Measurements from ENCODE around the gene USP3. TPM values are rescaled to one million over a fixed set of nuclear protein-coding genes. Genes with fewer than 3 reads are reported as not detected.

Gene USP3
- polyA plus RNA-seq, 4 donors, result 24.7 to 36.1 (median 28.9) TPM

DNA sequence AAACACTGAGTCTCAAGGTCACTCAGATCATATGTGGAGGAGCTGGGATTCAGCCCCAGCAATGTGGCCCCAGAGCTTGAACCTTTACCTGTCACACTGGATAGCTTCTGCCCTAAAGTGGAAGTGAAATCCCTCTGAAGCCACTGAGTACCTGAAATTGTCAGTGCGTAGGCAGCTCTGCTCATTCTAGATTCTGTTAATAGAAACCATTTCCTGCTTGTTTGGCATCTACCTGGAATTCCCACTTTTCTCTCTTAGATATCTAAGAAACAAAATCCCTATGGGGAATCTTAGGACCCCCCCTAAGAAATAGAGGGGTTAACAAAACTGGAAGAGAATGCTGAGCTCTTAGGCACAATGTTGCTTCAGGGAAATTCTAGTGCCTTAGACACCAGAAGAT is 122.6 kb downstream of the USP3 start:
- no peak for FAIRE-seq
- Histone ChIP-seq H3K9me3 (ENCODE audit: control insufficient read depth in 2 of 2, insufficient read depth in 1 of 2, low read depth in 1 of 2, low read length in 1 of 2) (no peaks in the 10 kb centered on the region), H3K27me3 (ENCODE audit: control insufficient read depth in 3 of 3, insufficient read depth in 3 of 3, low read length in 3 of 3) (no peaks in the 10 kb centered on the region), H3K4me1 (ENCODE audit: control insufficient read depth in 3 of 3, insufficient read depth in 2 of 3, low read depth in 1 of 3, low read length in 2 of 3) (no peaks in the 10 kb centered on the region), H3K4me3 (ENCODE audit: low read depth in 1 of 3, low read length in 3 of 3) (no peak overlapping the region), H3K27ac (ENCODE audit: low read depth in 1 of 3, low read length in 2 of 3) (no peak overlapping the region), H3K36me3 (ENCODE audit: control insufficient read depth in 3 of 3, insufficient read depth in 2 of 3, low read depth in 1 of 3, low read length in 3 of 3) (peaks cover 26 to 57% (median 32%) of the 10 kb centered on the region in 3 donors)
- 90 to 100% (median 100%) methylated on average over 1 of the region's 1 CpG for WGBS, 3 donors
- DNase-seq, result no peak

- whole genome bisulfite sequencing, 3 donors, result 89 to 91% (median 90%) methylated on average over 13 of the region's 13 CpGs
- Histone ChIP-seq H3K36me3 (ENCODE audit: control insufficient read depth in 3 of 3, insufficient read depth in 2 of 3, low read depth in 1 of 3, low read length in 3 of 3) (peaks cover 19 to 57% (median 36%) of the 10 kb centered on the region in 3 donors), H3K4me3 (ENCODE audit: low read depth in 1 of 3, low read length in 3 of 3) (no peak overlapping the region), H3K27ac (ENCODE audit: low read depth in 1 of 3, low read length in 2 of 3) (no peak overlapping the region), H3K9me3 (ENCODE audit: control insufficient read depth in 2 of 2, insufficient read depth in 1 of 2, low read depth in 1 of 2, low read length in 1 of 2) (no peaks in the 10 kb centered on the region), H3K4me1 (ENCODE audit: control insufficient read depth in 3 of 3, insufficient read depth in 2 of 3, low read depth in 1 of 3, low read length in 2 of 3) (no peaks in the 10 kb centered on the region), H3K27me3 (ENCODE audit: control insufficient read depth in 3 of 3, insufficient read depth in 3 of 3, low read length in 3 of 3) (no peaks in the 10 kb centered on the region)
- DNase-seq (no peak), FAIRE-seq (no peak)
Measured at GRCh38 chr15:63628123-63628822, 123.9 kb downstream of the USP3 start.

DNA sequence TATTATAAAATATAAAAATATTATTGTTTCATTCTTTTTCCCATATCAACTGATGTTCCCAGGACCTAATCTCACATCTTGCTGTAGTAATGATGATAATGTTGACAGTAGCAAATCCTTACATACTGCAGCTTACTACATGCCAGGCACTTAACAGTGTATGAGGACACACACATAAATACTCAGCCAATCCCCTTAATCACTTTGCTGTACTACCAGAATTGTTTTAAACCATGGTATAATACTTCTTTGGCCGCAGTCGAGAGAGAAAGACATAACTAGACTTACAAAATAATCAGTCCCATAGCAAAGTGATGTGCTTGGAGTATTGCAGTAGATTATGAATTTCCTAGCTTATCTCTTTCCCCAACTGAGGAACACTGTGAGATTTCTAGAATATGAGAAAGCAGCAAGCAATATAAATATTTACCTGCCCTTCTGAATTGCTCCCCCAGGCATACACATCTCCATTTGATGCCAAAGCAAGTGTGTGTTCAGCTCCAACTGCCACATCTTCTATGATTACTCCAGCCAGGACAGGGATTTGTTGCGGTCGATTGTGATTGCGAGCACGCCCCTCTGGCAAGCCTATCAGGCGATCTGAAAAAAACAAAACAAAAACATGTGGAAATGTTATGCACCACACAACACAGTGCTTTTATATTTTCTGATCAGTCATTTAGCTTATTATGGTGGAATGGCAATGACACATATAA is 125.8 kb downstream of the USP3 start:
- Histone ChIP-seq H3K9me3 (ENCODE audit: control insufficient read depth in 2 of 2, insufficient read depth in 1 of 2, low read depth in 1 of 2, low read length in 1 of 2) (no peaks in the 10 kb centered on the region), H3K4me3 (ENCODE audit: low read depth in 1 of 3, low read length in 3 of 3) (no peak overlapping the region), H3K27me3 (ENCODE audit: control insufficient read depth in 3 of 3, insufficient read depth in 3 of 3, low read length in 3 of 3) (no peaks in the 10 kb centered on the region), H3K27ac (ENCODE audit: low read depth in 1 of 3, low read length in 2 of 3) (no peak overlapping the region), H3K4me1 (ENCODE audit: control insufficient read depth in 3 of 3, insufficient read depth in 2 of 3, low read depth in 1 of 3, low read length in 2 of 3) (no peaks in the 10 kb centered on the region), H3K36me3 (ENCODE audit: control insufficient read depth in 3 of 3, insufficient read depth in 2 of 3, low read depth in 1 of 3, low read length in 3 of 3) (peaks cover 20 to 46% (median 36%) of the 10 kb centered on the region in 3 donors)
- 82 to 96% (median 90%) methylated on average over 7 of the region's 7 CpGs for WGBS, 3 donors
- no peak for DNase-seq
- no peak for FAIRE-seq

GRCh38 chr15:63633312-63633711 is 128.9 kb downstream of the USP3 start:
- 90 to 95% (median 92%) methylated on average over 2 of the region's 2 CpGs for WGBS, 3 donors
- no peak overlapping the region for H3K4me3 ChIP-seq (ENCODE audit: low read depth in 1 of 3, low read length in 3 of 3)
- H3K4me1 ChIP-seq (ENCODE audit: control insufficient read depth in 3 of 3, insufficient read depth in 2 of 3, low read depth in 1 of 3, low read length in 2 of 3), result no peaks in the 10 kb centered on the region
- FAIRE-seq (no peak), DNase-seq (no peak)
- no peaks in the 10 kb centered on the region for H3K27me3 ChIP-seq (ENCODE audit: control insufficient read depth in 3 of 3, insufficient read depth in 3 of 3, low read length in 3 of 3)
- H3K36me3 ChIP-seq (ENCODE audit: control insufficient read depth in 3 of 3, insufficient read depth in 2 of 3, low read depth in 1 of 3, low read length in 3 of 3), result peaks cover 13 to 40% (median 34%) of the 10 kb centered on the region in 3 donors
- no peaks in the 10 kb centered on the region for H3K9me3 ChIP-seq (ENCODE audit: control insufficient read depth in 2 of 2, insufficient read depth in 1 of 2, low read depth in 1 of 2, low read length in 1 of 2)
- no peak overlapping the region for H3K27ac ChIP-seq (ENCODE audit: low read depth in 1 of 3, low read length in 2 of 3)

DNA sequence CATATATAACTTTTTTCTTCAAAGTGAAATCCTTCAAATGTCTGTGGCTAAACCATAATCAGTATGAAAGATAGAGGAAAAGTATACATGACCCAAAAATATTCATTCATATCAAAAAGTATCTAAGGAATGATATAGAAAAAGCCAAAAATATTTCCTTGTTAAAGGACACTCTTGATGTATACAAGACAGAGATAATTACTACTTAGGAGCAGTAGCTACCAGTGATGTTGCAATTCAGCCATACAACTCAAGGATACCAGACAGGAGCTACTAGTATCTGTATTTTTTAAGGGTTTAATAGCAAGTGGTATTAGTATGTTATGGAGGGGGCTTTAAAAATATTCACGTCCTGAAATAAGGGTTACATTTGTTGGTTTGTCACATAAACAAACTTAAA is 129.8 kb downstream of the USP3 start:
- Histone ChIP-seq H3K27ac (ENCODE audit: low read depth in 1 of 3, low read length in 2 of 3) (no peak overlapping the region), H3K36me3 (ENCODE audit: control insufficient read depth in 3 of 3, insufficient read depth in 2 of 3, low read depth in 1 of 3, low read length in 3 of 3) (peaks cover 12 to 35% (median 34%) of the 10 kb centered on the region in 3 donors), H3K27me3 (ENCODE audit: control insufficient read depth in 3 of 3, insufficient read depth in 3 of 3, low read length in 3 of 3) (no peaks in the 10 kb centered on the region), H3K4me3 (ENCODE audit: low read depth in 1 of 3, low read length in 3 of 3) (no peak overlapping the region), H3K9me3 (ENCODE audit: control insufficient read depth in 2 of 2, insufficient read depth in 1 of 2, low read depth in 1 of 2, low read length in 1 of 2) (no peaks in the 10 kb centered on the region), H3K4me1 (ENCODE audit: control insufficient read depth in 3 of 3, insufficient read depth in 2 of 3, low read depth in 1 of 3, low read length in 2 of 3) (no peaks in the 10 kb centered on the region)
- 80 to 91% (median 90%) methylated on average over 1 of the region's 1 CpG for WGBS, 3 donors
- FAIRE-seq (no peak), DNase-seq (no peak)

DNA sequence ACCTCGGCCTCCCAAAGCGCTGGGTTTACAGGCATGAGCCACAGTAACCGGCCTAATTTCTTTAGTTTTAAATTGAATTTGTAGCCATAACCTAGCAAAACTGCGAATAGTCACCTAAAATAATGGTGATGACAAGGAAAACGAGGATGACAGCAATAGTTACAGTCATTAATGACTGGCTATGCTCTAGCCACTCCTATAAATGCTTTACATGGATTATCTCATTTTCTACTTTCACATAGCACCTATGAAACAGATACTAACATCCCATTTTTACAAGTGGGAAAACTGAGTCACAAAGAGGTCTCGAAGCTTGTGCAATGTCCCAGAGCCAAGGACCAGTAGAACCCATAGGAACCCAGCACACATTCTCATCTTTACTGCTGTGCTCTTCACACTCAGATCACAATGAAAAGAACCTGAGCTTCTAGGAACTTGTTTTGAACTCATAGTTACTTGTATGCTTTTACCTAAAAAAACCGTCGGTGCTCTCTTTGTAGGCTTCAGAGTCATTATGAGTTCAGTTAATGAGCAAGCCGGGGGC is 132.2 kb downstream of the USP3 start:
- no peaks in the 10 kb centered on the region for H3K27me3 ChIP-seq (ENCODE audit: control insufficient read depth in 3 of 3, insufficient read depth in 3 of 3, low read length in 3 of 3)
- FAIRE-seq (no peak), DNase-seq (no peak)
- H3K4me1 ChIP-seq (ENCODE audit: control insufficient read depth in 3 of 3, insufficient read depth in 2 of 3, low read depth in 1 of 3, low read length in 2 of 3), result no peaks in the 10 kb centered on the region
- H3K9me3 ChIP-seq (ENCODE audit: control insufficient read depth in 2 of 2, insufficient read depth in 1 of 2, low read depth in 1 of 2, low read length in 1 of 2), result no peaks in the 10 kb centered on the region
- peaks cover 18 to 38% (median 25%) of the 10 kb centered on the region in 3 donors for H3K36me3 ChIP-seq (ENCODE audit: control insufficient read depth in 3 of 3, insufficient read depth in 2 of 3, low read depth in 1 of 3, low read length in 3 of 3)
- no peak overlapping the region for H3K27ac ChIP-seq (ENCODE audit: low read depth in 1 of 3, low read length in 2 of 3)
- 94 to 99% (median 96%) methylated on average over 9 of the region's 9 CpGs for WGBS, 3 donors
- no peak overlapping the region for H3K4me3 ChIP-seq (ENCODE audit: low read depth in 1 of 3, low read length in 3 of 3)

DNA sequence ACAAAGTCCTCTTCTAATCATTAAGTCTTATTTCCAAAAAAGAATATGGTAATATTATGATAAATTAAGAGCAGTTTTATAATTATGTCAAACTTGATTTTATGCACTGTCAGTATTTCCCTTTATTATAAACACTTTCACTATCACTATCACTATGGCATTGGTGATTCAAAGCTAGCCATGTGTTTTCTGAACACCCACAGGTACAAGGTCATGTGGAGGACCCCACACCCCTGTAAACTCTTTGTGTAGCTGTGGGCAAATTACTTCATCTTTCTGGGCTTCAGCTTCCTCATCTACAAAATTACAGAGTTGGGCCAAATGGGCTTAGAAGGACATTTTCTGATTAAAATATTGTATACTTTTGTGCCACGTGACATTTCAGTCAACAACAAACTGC is 134.4 kb downstream of the USP3 start:
- WGBS, 3 donors, result 95 to 100% (median 97%) methylated on average over 1 of the region's 1 CpG
- peaks cover 18 to 31% (median 25%) of the 10 kb centered on the region in 3 donors for H3K36me3 ChIP-seq (ENCODE audit: control insufficient read depth in 3 of 3, insufficient read depth in 2 of 3, low read depth in 1 of 3, low read length in 3 of 3)

DNA sequence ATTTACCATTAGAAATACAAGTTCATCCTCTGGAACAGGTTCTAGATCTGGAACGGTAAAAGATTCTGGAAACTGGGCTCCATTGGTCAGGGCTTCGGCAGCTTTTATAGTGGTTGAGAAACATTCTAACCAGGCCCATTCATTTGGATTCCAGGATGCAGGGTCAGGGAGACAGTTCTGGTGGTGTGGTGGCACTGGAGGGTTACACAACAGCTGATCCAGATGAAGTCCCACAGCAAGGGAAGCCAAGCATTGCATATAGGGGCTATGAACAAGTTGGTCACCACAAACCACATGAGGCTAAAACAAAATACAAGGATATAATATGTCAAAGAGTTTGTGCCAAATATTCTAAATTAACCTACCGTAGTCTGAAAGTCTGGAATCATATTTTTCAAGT is 135.8 kb downstream of the USP3 start:
- no peak for FAIRE-seq
- Histone ChIP-seq H3K4me1 (ENCODE audit: control insufficient read depth in 3 of 3, insufficient read depth in 2 of 3, low read depth in 1 of 3, low read length in 2 of 3) (no peaks in the 10 kb centered on the region), H3K27me3 (ENCODE audit: control insufficient read depth in 3 of 3, insufficient read depth in 3 of 3, low read length in 3 of 3) (no peaks in the 10 kb centered on the region), H3K9me3 (ENCODE audit: control insufficient read depth in 2 of 2, insufficient read depth in 1 of 2, low read depth in 1 of 2, low read length in 1 of 2) (no peaks in the 10 kb centered on the region), H3K36me3 (ENCODE audit: control insufficient read depth in 3 of 3, insufficient read depth in 2 of 3, low read depth in 1 of 3, low read length in 3 of 3) (peaks cover 18 to 30% (median 24%) of the 10 kb centered on the region in 3 donors), H3K27ac (ENCODE audit: low read depth in 1 of 3, low read length in 2 of 3) (no peak overlapping the region), H3K4me3 (ENCODE audit: low read depth in 1 of 3, low read length in 3 of 3) (no peak overlapping the region)
- no peak for DNase-seq
- WGBS, 3 donors, result 96 to 100% (median 97%) methylated on average over 3 of the region's 3 CpGs

More for the DNA sequence above, 134.4 kb downstream of the USP3 start:
- no peak for DNase-seq
- Histone ChIP-seq H3K4me1 (ENCODE audit: control insufficient read depth in 3 of 3, insufficient read depth in 2 of 3, low read depth in 1 of 3, low read length in 2 of 3) (no peaks in the 10 kb centered on the region), H3K9me3 (ENCODE audit: control insufficient read depth in 2 of 2, insufficient read depth in 1 of 2, low read depth in 1 of 2, low read length in 1 of 2) (no peaks in the 10 kb centered on the region), H3K27me3 (ENCODE audit: control insufficient read depth in 3 of 3, insufficient read depth in 3 of 3, low read length in 3 of 3) (no peaks in the 10 kb centered on the region), H3K27ac (ENCODE audit: low read depth in 1 of 3, low read length in 2 of 3) (no peak overlapping the region), H3K4me3 (ENCODE audit: low read depth in 1 of 3, low read length in 3 of 3) (no peak overlapping the region)
- FAIRE-seq, result no peak
